Epithelial cell of proximal tubule (primary cell): Measurements from ENCODE around the gene HS3ST5. TPM values are rescaled to one million over a fixed set of nuclear protein-coding genes. Genes with fewer than 3 reads are reported as not detected.
"Not testable (repeated sequence)": the region's sequence is repeated elsewhere in the genome, so short reads cannot be mapped to it uniquely, and the experiment has no call there.

Experiments
- DNase-seq: peaks from one replicate; pipeline ENCODE4 v3.0.0-alpha.2; 2011; ENCODE audit warnings: low read depth
- H3K4me3 ChIP-seq: 2 replicates; pipeline ENCODE4 v1.5.1; 2011; ENCODE audit warnings: low read depth, mild to moderate bottlenecking, low read length
- CTCF ChIP-seq: conservative IDR thresholded peaks from 2 replicates; pipeline ENCODE4 v1.5.1; 2012; ENCODE audit warnings: low read depth, mild to moderate bottlenecking, low read length
- total RNA-seq: library from RNA; depleted of rRNA; stranded (reverse); fragments of >200 nt; gene quantifications from 2 replicates; pipeline ENCODE4 v1.2.3, GENCODE V29; 2015

The HS3ST5 gene
- total RNA-seq, 1 donor from 2014 or later: 0.17 TPM

GRCh38 chr6:114339706-114340105, 3.1 kb downstream of the HS3ST5 start:
- H3K4me3 ChIP-seq: no peak overlapping the region
- TF ChIP-seq CTCF: no peak
- DNase-seq: no peak

DNA sequence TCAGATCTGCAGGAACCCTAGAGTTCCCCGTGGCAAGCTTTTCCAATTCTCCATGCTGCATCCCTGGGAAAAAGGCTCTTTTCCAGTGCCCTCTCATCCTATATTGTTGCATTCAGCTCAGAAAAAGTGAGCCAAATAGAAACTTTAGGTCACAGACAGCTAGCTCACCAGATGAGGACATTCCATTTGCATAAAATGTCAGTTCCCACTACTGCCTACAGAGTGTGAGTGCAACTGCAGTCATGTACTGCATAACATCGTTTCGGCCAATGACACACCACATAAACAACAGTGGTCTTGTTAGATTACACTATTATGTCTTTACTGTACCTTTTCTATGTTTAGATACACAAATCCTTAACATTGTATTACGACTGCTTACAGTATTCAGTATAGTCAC, 8.6 kb downstream of the HS3ST5 start:
- no peak for TF ChIP-seq CTCF
- DNase-seq: no peak

GRCh38 chr6:114327074-114327473, 15.7 kb downstream of the HS3ST5 start:
- peak; percentile 42 for TF ChIP-seq CTCF
- H3K4me3 ChIP-seq: no peak overlapping the region
- DNase-seq: no peak

More for the DNA sequence above, 8.6 kb downstream of the HS3ST5 start:
- H3K4me3 ChIP-seq: no peak overlapping the region

DNA sequence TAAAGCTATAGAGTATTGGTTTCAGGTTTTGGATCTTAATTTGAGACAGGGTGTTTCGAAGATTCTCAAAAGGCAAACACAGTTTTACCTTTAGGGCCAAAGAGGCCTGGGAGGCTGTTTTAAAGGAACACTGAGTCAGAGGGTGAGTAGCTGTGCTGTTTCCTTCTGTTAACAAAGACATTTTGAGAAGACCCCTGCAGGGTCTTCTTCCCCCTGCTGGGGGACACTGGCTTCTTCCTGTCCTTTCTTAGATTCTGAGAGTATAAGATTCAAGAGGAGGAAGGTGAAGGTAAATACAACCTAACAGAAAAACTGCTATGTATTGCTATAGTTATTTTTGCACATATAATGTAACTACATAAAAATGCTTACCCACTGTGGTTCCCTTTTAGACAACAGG, 19.0 kb downstream of the HS3ST5 start:
- no peak overlapping the region for H3K4me3 ChIP-seq
- TF ChIP-seq CTCF: no peak
- DNase-seq: no peak

DNA sequence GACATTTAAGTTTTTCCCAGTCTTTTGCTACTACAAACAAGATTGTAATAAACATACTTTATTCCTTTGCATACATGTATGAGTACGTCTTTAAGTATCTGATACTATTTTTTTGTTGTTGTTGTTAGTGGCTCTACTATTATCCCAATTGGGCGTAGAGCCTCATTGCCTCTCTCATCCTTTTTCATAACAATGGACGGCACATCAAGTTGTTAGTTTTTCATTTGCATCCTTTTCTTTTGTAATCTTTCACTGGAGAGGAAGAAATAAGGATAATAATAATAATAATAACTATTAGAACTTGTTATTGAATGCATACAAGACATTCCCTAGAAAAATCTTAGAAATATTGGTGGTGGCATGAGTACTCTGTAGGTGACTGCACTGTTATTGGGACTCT, 23.1 kb downstream of the HS3ST5 start:
- H3K4me3 ChIP-seq: no peak overlapping the region
- TF ChIP-seq CTCF: no peak
- no peak for DNase-seq

DNA sequence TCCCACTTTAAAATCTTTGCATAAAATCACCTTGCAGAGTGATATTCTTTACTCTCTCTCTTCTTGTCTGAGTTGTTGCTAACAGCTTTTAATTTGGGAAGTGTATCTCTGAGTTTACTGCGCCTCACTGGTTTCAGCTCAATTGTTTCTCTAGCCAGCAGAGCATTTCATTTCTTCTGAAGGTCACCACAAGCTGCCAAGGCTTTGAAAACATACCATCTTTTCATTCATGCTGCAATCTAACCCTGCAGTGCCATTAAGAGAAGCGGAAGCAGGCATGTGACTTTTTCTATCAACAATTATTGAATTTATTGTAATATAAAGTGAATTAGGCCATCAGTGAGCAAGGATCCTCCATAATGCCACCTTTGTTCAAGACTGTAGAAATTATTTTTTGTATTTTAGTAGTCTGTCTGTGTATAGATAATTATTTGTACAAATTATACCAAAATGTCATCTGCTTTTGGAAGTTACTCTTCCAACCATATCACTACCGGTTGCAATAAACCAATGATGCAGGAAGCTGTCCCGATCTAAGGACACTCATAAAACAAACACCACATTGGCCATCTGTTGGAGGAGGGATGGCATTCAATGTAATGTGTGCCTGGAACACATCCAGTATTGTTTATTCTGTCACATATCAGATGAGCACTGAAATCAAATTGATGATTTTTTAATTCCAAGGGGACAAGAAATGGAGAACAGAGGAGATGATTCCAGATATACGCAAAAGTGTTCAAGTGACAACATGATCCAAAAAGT, 26.8 kb downstream of the HS3ST5 start:
- DNase-seq: peak; percentile 12
- no peak overlapping the region for H3K4me3 ChIP-seq
- no peak for TF ChIP-seq CTCF

- H3K4me3 ChIP-seq, DNase-seq: not testable (repeated sequence)
Measured at GRCh38 chr6:114313816-114314215, 29.0 kb downstream of the HS3ST5 start.
